Adrenal gland (tissue), 12 donors: ENCODE measurements around the gene PRKCH. TPM values are rescaled to one million over a fixed set of nuclear protein-coding genes. Genes with fewer than 3 reads are reported as not detected.
A peak's percentile ranks its signal among the peaks of the same experiment; 100 is the strongest.

ENCODE experiments used
- DNase-seq, 7 donors: peaks; one replicate each; pipeline ENCODE4 v3.0.0-alpha.2; 2019 to 2020
- H3K27ac ChIP-seq, 5 donors: fragments of 200-600 bp; sonication (generic) in 4 of 5; 1 replicate in 3 of 5; 2 replicates in 2 of 5; pipeline versions ENCODE4 v1.5.1 to v1.8.0; 2016 to 2020; ENCODE audit warnings: mild to moderate bottlenecking in 1 of 5
- H3K27me3 ChIP-seq: fragments of 200-600 bp; 2 replicates; pipeline ENCODE4 v1.8.0; 2021
- H3K36me3 ChIP-seq, 2 donors: fragments of 200-600 bp; replicated peaks in 1 of 2; 1 replicate in 1 of 2; 2 replicates in 1 of 2; pipeline versions ENCODE4 v1.5.1 to v1.8.0; 2018 to 2022
- H3K4me1 ChIP-seq, 2 donors: fragments of 200-600 bp; replicated peaks in 1 of 2; 1 replicate in 1 of 2; 2 replicates in 1 of 2; pipeline versions ENCODE4 v1.5.1 to v1.8.0; 2018 to 2021
- H3K4me3 ChIP-seq, 4 donors: fragments of 200-600 bp; sonication (generic) in 3 of 4; one replicate each; pipeline ENCODE4 v1.5.1; 2016 to 2018
- H3K9me3 ChIP-seq, 3 donors: fragments of 200-600 bp; sonication (generic) in 1 of 3; replicated peaks in 1 of 3; 1 replicate in 2 of 3; 2 replicates in 1 of 3; pipeline versions ENCODE4 v1.5.1 to v1.8.0; 2016 to 2021
- POLR2A ChIP-seq, 2 donors: fragments of 450-650 bp; IDR thresholded peaks; one replicate each; pipeline ENCODE4 v1.6.1; 2017; ENCODE audit warnings: antibody characterized with exemption in 2 of 2, mild to moderate bottlenecking in 2 of 2, moderate library complexity in 1 of 2
- WGBS, 4 donors: extraction: QIAGEN DNeasy Blood & Tissue Kit in 2 of 4; methylation state at CpG; one replicate each; pipeline versions ENCODE4 v1.1.5 to v1.1.7; 2013 to 2017; 5-methylcytosine and 5-hydroxymethylcytosine counted together
- intact Hi-C, 2 donors: fragments of 100-400 bp; cut with DNase I; formaldehyde crosslinking; loops; one replicate each; pipeline versions ENCODE4 v1.14.1 to v1.15.0; 2022 to 2023
- polyA plus RNA-seq, 3 donors: library from polyadenylated mRNA; stranded (reverse); fragments of 200-250 nt in 2 of 3; fragments of 350-450 nt in 1 of 3; fragmentation: Illumina TruSeq in 1 of 3; extraction: RNeasy Lipid Tissue Mini Kit (QIAGEN cat#74804) in 1 of 3; gene quantifications; one replicate each; pipeline ENCODE4 v1.2.3, GENCODE V29; 2013 to 2014
- total RNA-seq, 9 donors: library from RNA; depleted of rRNA in 4 of 9; stranded (reverse); fragments of >200 nt in 4 of 9; fragments of 120-200 nt in 1 of 9; fragmentation: NEBNext Ultra II Directional in 1 of 9; extraction: Animal tissue kit (Norgen Biotek cat#: 25700) in 1 of 9; gene quantifications; one replicate each; pipeline versions ENCODE4 v1.1.0 to v1.2.4, GENCODE V29; 2013 to 2023
- TF ChIP-seq, protein P1 (sequence below), 6 experiments: fragments of 450-650 bp in 4 of 6; fragments of 200-600 bp in 2 of 6; sonication (generic) in 1 of 6; IDR thresholded peaks; 1 replicate in 5 of 6; 2 replicates in 1 of 6; pipeline versions ENCODE4 v1.5.1 to v1.8.0; 2016 to 2021; ENCODE audit warnings: antibody characterized with exemption in 6 of 6, mild to moderate bottlenecking in 2 of 6, moderate library complexity in 1 of 6
- donor health status: healthy with polysubstance abuse.
- donor health status: Bipolar disorder and iron deficiency.
- donor health status: DM: yes; HTN: yes; CAD: no.
- donor health status: DM: no; HTN: no; CAD: no.
- donor health status: DM: no; HTN: no; CAD: no.
- donor health status: DM: yes; HTN: yes; CAD: no.

The PRKCH gene
- total and polyA plus RNA-seq, 12 donors, result 7.8 to 28.1 (median 17.0) TPM

GRCh38 chr14:61559641-61560201 lies 238.3 kb downstream of the PRKCH start:
- no peaks in the 10 kb centered on the region for H3K27me3 ChIP-seq
- peaks cover 36 to 47% of the 10 kb centered on the region in 2 donors for H3K4me1 ChIP-seq
- no peaks in the 10 kb centered on the region for H3K9me3 ChIP-seq
- WGBS, 4 donors, result 87 to 92% (median 89%) methylated on average over 14 of the region's 14 CpGs
- TF ChIP-seq, protein P1, sequence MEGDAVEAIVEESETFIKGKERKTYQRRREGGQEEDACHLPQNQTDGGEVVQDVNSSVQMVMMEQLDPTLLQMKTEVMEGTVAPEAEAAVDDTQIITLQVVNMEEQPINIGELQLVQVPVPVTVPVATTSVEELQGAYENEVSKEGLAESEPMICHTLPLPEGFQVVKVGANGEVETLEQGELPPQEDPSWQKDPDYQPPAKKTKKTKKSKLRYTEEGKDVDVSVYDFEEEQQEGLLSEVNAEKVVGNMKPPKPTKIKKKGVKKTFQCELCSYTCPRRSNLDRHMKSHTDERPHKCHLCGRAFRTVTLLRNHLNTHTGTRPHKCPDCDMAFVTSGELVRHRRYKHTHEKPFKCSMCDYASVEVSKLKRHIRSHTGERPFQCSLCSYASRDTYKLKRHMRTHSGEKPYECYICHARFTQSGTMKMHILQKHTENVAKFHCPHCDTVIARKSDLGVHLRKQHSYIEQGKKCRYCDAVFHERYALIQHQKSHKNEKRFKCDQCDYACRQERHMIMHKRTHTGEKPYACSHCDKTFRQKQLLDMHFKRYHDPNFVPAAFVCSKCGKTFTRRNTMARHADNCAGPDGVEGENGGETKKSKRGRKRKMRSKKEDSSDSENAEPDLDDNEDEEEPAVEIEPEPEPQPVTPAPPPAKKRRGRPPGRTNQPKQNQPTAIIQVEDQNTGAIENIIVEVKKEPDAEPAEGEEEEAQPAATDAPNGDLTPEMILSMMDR (IDR thresholded peaks at IDR 0.05), result no peak
- no peak for TF ChIP-seq POLR2A (IDR thresholded peaks at IDR 0.05)
- no peak for DNase-seq
- no peaks in the 10 kb centered on the region for H3K36me3 ChIP-seq
- H3K4me3 ChIP-seq, result no peak overlapping the region
- intact Hi-C loops, result loop anchor here in 1 of 2 donors (10.0 kb wide), 1 partner anchor 85 kb away; no protein-coding TSS in a partner anchor
- peak overlapping the region in 4 of 5 donors; percentile 94 to 97 (median 96) for H3K27ac ChIP-seq

DNA sequence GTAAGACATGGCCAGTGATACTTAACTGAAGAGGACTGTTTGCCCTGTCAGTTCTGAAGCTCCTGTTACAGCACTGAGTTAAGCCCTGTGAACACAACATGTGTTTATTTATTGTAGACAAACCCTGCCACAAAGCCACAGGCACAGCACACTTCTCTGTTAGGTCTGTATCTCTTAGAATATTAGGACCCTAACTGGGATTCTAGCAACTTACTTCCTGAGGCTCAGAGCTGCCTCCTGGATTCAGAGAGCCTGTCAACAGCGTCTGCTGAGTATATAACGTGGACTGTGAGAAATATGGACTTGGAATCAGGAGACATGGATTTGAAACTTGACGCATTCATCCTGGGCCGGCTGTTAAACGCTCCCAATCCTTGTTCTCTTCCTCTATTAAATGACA lies 238.9 kb downstream of the PRKCH start:
- 65 to 72% (median 67%) methylated on average over 5 of the region's 5 CpGs for WGBS, 4 donors
- TF ChIP-seq POLR2A (IDR thresholded peaks at IDR 0.05), result no peak
- TF ChIP-seq, protein P1 (IDR thresholded peaks at IDR 0.05), result no peak
- Histone ChIP-seq H3K27me3 (no peaks in the 10 kb centered on the region), H3K36me3 (no peaks in the 10 kb centered on the region), H3K4me1 (peaks cover 39 to 53% of the 10 kb centered on the region in 2 donors), H3K9me3 (no peaks in the 10 kb centered on the region), H3K27ac (peak overlapping the region; percentile 84 to 97 (median 95)), H3K4me3 (no peak overlapping the region)
- intact Hi-C loops, result no loop called here
- no peak for DNase-seq

DNA sequence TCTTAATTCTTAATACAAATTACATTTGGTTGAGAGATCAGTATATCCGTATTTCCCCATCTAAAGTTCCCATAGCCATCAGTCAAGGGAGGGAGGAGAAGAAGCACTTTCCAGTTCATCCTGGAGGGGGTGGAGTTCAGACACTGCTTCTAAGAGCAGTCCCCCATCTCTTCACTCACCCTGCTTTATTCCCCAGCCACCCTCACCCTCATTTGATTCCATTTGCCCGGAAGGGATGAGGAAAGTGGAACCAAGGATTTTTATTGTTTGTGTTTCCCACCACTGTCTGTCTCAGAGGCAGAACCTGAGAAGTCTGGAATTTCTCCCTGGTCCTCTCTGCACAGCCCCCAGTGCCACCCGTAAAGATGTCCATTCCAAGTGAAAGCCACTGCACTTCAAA lies 239.7 kb downstream of the PRKCH start:
- DNase-seq, result peak in 1 of 7 donors; percentile 39
- 47 to 52% (median 50%) methylated on average over 3 of the region's 3 CpGs for WGBS, 4 donors

DNA sequence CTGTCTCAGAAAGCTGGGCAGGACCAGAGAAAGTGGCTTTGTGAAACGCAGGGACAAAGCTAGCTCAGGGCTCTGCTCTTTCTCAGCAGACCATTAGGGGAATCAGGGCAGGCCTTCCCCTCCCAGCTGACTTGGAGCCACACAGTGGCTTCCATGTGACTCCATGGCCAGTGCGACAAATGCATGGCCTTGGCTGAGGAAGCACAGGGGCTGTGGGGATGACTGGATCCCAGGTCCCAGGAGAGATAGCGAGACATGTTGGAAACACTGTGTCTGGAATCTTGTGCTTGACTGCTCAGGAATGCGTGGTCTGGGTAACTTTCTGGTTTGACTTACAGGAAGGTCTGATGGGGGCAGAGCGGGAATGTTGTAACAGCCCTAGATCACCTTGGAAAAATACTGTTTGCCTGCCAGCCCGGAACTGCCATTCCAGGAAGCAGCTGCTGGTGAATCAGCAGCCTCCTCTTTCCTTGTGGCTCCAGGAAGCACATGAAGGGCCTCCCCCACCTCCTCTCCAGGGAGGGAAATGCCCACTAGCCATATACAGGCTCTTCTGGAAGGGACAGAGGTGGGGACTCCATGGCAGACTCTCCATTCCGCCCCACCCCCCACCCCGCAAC lies 240.4 kb downstream of the PRKCH start:
- DNase-seq, result peak; percentile 82 to 96 (median 94)
- Histone ChIP-seq H3K36me3 (no peaks in the 10 kb centered on the region), H3K27me3 (no peaks in the 10 kb centered on the region), H3K4me3 (no peak overlapping the region), H3K4me1 (peaks cover 39 to 61% of the 10 kb centered on the region in 2 donors), H3K9me3 (no peaks in the 10 kb centered on the region), H3K27ac (peak overlapping the region; percentile 84 to 97 (median 95))
- 27 to 35% (median 29%) methylated on average over 6 to 8 of the region's 8 CpGs for WGBS, 4 donors
- TF ChIP-seq, protein P1 (IDR thresholded peaks at IDR 0.05), result peak in 2 of 6 experiments; percentile 18 to 23
- peak in 1 of 2 donors; percentile 68 for TF ChIP-seq POLR2A (IDR thresholded peaks at IDR 0.05)
- intact Hi-C loops, result no loop called here

More for the DNA sequence above, 239.7 kb downstream of the PRKCH start:
- TF ChIP-seq, protein P1 (IDR thresholded peaks at IDR 0.05), result peak in 2 of 6 experiments; percentile 7 to 11
- no peak for TF ChIP-seq POLR2A (IDR thresholded peaks at IDR 0.05)
- peak overlapping the region; percentile 84 to 97 (median 95) for H3K27ac ChIP-seq
- no peaks in the 10 kb centered on the region for H3K36me3 ChIP-seq
- peaks cover 39 to 55% of the 10 kb centered on the region in 2 donors for H3K4me1 ChIP-seq
- no peak overlapping the region for H3K4me3 ChIP-seq
- intact Hi-C loops, result no loop called here
- no peaks in the 10 kb centered on the region for H3K27me3 ChIP-seq
- H3K9me3 ChIP-seq, result no peaks in the 10 kb centered on the region
